ENCODE data around the gene NELFA. TPM values are rescaled to one million over a fixed set of nuclear protein-coding genes. Genes with fewer than 3 reads are reported as not detected.

NELFA gene
- total and polyA plus RNA-seq, 2 of the 4 experiments (the other 2 are of a cell fraction) = 4.3 to 21.9 TPM

DNA sequence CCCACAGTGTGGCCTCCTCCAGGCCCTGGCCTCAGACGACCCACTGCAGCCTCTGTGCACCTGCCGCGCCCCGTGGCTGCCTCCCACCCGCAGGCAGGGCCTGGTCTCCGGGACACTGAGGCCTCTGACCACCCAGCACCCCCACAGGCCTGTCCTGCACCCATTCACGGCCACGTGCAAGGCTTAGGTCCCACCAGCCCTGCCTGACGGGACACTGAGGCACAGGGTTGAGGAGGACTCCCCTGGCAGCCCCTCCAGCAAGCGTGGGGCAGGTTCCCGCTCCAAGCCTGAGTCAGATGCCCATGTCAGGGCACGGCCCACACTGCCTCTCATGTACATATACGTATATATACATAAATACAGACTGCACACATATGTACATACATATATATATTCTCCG lies 23.5 kb downstream of the NELFA start:
- Histone ChIP-seq H2BK5ac (ENCODE audit: low read depth, low read length, poor library complexity, severe bottlenecking) (no peak overlapping the region), H3K4me3 (ENCODE audit: insufficient read depth, low read depth, low read length) (no peak overlapping the region), H3K79me1 (ENCODE audit: low read depth in 1 of 2, low read length in 2 of 2) (peaks cover 0 to 14% of the 10 kb centered on the region in 2 experiments; a peak in 2 of 4 replicates), H2BK120ac (ENCODE audit: low read depth, low read length) (no peak overlapping the region), H3K27ac (ENCODE audit: insufficient read depth, low read length) (no peak overlapping the region), H3K9me3 (ENCODE audit: control insufficient read depth, insufficient read depth, low read length) (no peaks in the 10 kb centered on the region), H3K23ac (ENCODE audit: low read depth, low read length) (no peak overlapping the region), H4K91ac (ENCODE audit: insufficient read depth, low read depth, low read length) (no peak overlapping the region), H3K9ac (ENCODE audit: low read depth, low read length) (no peak overlapping the region), H3K4ac (ENCODE audit: low read depth, low read length) (no peak overlapping the region), H2BK15ac (ENCODE audit: low read depth, low read length) (no peak overlapping the region), H2AFZ (replicated peaks; ENCODE audit: low read length, poor library complexity) (no peak overlapping the region), H3K36me3 (ENCODE audit: control insufficient read depth, insufficient read depth, low read length) (peaks cover 81% of the 10 kb centered on the region), H3K27me3 (ENCODE audit: control insufficient read depth, insufficient read depth, low read length) (no peaks in the 10 kb centered on the region), H4K5ac (ENCODE audit: low read depth, low read length) (no peak overlapping the region), H3K4me1 (ENCODE audit: control insufficient read depth, insufficient read depth, low read length) (no peaks in the 10 kb centered on the region), H2AK5ac (ENCODE audit: low read depth, low read length) (no peak overlapping the region), H3K18ac (ENCODE audit: low read depth, low read length) (no peak overlapping the region), H3K14ac (replicated peaks; ENCODE audit: low read depth, low read length) (no peak overlapping the region), H4K20me1 (ENCODE audit: insufficient read depth, low read length) (peaks cover 8% of the 10 kb centered on the region), H3K9me1 (ENCODE audit: insufficient read depth, low read length) (peaks cover 2% of the 10 kb centered on the region; the same call in 1 of the 2 replicates), H3K4me2 (ENCODE audit: low read depth, low read length) (no peak overlapping the region), H4K8ac (ENCODE audit: low read depth in 2 of 2, low read length in 2 of 2) (no peak overlapping the region), H2BK20ac (ENCODE audit: low read depth, low read length) (no peak overlapping the region), H2AK9ac (replicated peaks; ENCODE audit: low read depth, low read length, poor library complexity) (no peak overlapping the region), H3K56ac (ENCODE audit: extremely low read depth, insufficient read depth, low read length) (no peak overlapping the region)
- ATAC-seq (ENCODE audit: low read depth) (no peak), DNase-seq (no peak)
- ChIA-PET CTCF (interaction anchor here (0.6 kb wide), 1 partner anchor 25 kb away, joined by 5 read pairs; no protein-coding TSS in a partner anchor), POLR2A (ENCODE audit: unreplicated experiment) (no interaction called here)
- intact Hi-C loops (cut with micrococcal nuclease) = no loop called here
- in situ Hi-C loops (cut with MboI; ENCODE audit: low sequenced_read_pairs) = no loop called here
- 97% methylated on average over 7 of the region's 14 CpGs; no CpG with 5 or more reads in 1 of the 2 experiments for WGBS, 2 experiments (ENCODE audit: extremely low coverage in 2 of 2, insufficient read length in 1 of 2)
- dilution Hi-C loops (cut with HindIII; ENCODE audit: low sequenced_read_pairs, unreplicated experiment) = no loop called here
- TF ChIP-seq, protein P1, sequence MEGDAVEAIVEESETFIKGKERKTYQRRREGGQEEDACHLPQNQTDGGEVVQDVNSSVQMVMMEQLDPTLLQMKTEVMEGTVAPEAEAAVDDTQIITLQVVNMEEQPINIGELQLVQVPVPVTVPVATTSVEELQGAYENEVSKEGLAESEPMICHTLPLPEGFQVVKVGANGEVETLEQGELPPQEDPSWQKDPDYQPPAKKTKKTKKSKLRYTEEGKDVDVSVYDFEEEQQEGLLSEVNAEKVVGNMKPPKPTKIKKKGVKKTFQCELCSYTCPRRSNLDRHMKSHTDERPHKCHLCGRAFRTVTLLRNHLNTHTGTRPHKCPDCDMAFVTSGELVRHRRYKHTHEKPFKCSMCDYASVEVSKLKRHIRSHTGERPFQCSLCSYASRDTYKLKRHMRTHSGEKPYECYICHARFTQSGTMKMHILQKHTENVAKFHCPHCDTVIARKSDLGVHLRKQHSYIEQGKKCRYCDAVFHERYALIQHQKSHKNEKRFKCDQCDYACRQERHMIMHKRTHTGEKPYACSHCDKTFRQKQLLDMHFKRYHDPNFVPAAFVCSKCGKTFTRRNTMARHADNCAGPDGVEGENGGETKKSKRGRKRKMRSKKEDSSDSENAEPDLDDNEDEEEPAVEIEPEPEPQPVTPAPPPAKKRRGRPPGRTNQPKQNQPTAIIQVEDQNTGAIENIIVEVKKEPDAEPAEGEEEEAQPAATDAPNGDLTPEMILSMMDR (conservative IDR thresholded peaks at IDR 0.05; ENCODE audit: low read depth, low read length) = no peak
- no peak for TF ChIP-seq CHD1 (IDR thresholded peaks at IDR 0.05; ENCODE audit: low read depth, low read length)
- BruUV-seq (replicated peaks) = no TSS peak
